ENCODE measurements around the gene PNKD.

PNKD gene

DNA sequence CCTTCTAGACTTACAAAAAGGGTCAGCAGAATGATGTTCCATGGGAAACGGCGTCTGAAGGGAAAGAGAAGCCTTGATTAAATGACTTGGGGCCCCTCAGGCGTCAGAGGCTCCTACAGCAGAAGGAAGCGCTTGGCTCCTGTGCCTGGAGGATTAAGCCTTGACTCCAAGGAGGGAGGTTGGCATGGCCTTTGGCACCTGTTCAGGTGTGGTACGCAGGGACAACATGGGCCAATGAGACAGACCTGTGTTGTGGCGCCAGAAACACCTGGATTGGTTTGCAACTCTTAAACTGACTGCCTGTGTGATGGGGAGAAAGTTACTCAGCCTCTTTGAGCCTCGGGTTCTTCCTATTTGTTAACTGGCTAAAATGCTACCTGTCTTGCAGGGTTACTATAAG is 7.6 kb downstream of the PNKD start:
- DNase-seq, result no peak
- H3K9me3 ChIP-seq, result no peaks in the 10 kb centered on the region
- no peak overlapping the region for H3K4me3 ChIP-seq (ENCODE audit: low read depth, low read length)
- no peaks in the 10 kb centered on the region for H3K27me3 ChIP-seq
- H3K36me3 ChIP-seq, result peaks cover 11% of the 10 kb centered on the region
- no peaks in the 10 kb centered on the region for H3K4me1 ChIP-seq
- TF ChIP-seq, protein P1, sequence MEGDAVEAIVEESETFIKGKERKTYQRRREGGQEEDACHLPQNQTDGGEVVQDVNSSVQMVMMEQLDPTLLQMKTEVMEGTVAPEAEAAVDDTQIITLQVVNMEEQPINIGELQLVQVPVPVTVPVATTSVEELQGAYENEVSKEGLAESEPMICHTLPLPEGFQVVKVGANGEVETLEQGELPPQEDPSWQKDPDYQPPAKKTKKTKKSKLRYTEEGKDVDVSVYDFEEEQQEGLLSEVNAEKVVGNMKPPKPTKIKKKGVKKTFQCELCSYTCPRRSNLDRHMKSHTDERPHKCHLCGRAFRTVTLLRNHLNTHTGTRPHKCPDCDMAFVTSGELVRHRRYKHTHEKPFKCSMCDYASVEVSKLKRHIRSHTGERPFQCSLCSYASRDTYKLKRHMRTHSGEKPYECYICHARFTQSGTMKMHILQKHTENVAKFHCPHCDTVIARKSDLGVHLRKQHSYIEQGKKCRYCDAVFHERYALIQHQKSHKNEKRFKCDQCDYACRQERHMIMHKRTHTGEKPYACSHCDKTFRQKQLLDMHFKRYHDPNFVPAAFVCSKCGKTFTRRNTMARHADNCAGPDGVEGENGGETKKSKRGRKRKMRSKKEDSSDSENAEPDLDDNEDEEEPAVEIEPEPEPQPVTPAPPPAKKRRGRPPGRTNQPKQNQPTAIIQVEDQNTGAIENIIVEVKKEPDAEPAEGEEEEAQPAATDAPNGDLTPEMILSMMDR (IDR thresholded peaks at IDR 0.05; ENCODE audit: low read depth, low read length), result no peak

DNA sequence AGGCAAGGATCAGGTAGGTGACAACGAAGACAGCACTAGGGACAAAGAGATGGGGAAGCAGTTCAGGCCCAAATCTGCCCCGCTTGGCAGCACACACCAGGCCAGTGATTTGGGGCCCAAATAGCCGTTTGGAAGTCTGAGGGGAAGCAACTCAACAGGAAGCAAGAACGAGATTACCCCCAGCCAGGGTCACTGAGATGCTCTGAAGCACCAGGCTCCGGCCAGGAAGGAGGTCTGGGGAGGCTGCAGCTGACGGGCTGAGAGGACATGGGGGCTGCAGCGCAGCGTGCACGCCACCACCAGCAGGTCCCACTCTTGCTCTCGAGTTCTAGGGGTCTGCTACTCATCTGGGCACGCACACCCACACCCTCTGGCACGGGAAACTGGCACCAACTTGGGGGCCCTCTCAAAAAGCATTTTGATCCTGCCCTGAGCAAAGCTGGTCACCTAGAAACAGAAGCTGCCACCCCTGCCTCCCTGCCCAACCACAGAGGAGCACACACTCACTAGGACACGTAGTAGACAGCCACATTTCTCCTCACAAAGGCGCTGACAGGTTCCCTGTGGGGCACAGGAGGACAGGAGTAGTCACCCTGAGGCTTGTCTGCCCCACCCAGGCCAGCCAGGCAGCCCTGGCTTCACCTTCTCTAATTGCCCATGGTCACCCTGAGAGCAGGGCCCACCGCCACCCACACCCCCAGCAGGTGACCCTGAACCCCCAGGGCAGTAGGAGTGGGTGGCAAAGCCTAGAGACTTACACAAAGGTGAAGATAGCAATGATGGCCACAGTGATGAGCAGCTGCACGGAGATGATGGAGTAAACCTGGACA is 8.4 kb downstream of the PNKD start:
- no peaks in the 10 kb centered on the region for H3K4me1 ChIP-seq
- H3K9me3 ChIP-seq, result no peaks in the 10 kb centered on the region
- no peak for DNase-seq
- H3K4me3 ChIP-seq (ENCODE audit: low read depth, low read length), result no peak overlapping the region
- H3K36me3 ChIP-seq, result peaks cover 8% of the 10 kb centered on the region
- TF ChIP-seq, protein P1 (IDR thresholded peaks at IDR 0.05; ENCODE audit: low read depth, low read length), result no peak
- no peaks in the 10 kb centered on the region for H3K27me3 ChIP-seq

DNA sequence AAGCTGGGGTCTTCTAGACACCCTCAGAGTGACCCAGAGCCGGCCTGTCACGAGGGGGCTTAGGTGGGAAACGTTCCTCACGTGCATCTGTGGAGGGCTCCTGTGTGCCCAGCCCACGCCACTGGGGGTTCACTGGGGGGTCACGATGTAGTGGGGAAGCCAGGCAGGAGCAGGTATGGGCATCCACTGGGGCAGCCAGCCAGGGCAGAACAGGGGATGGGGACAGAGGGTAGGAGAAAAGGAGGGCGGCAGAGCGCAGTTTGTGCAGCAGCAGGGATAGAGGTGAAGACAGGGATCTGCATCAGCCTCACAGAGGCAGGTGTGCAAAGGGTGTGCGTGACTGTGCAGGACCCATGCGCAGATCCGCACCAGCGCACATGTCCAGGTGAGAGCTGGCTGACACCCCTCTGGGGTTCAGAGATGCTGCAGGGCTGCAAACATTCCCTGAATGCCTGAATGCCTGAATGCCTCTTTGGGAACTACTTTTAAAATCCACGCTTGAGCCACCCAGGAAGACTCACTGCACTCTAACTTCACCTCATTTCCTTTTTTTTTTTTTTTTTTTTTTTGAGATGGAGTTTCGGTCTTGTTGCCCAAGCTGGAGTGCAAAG is 10.0 kb downstream of the PNKD start:
- DNase-seq, result no peak
- H3K9me3 ChIP-seq, result no peaks in the 10 kb centered on the region
- no peaks in the 10 kb centered on the region for H3K27me3 ChIP-seq
- TF ChIP-seq, protein P1 (IDR thresholded peaks at IDR 0.05; ENCODE audit: low read depth, low read length), result no peak
- H3K4me1 ChIP-seq, result no peaks in the 10 kb centered on the region
- no peak overlapping the region for H3K4me3 ChIP-seq (ENCODE audit: low read depth, low read length)
- H3K36me3 ChIP-seq, result no peaks in the 10 kb centered on the region; the same call in none of the 2 replicates

- Histone ChIP-seq H3K9me3 (no peaks in the 10 kb centered on the region), H3K36me3 (no peaks in the 10 kb centered on the region), H3K4me1 (no peaks in the 10 kb centered on the region), H3K4me3 (ENCODE audit: low read depth, low read length) (no peak overlapping the region), H3K27me3 (no peaks in the 10 kb centered on the region)
- no peak for DNase-seq
- TF ChIP-seq, protein P1 (IDR thresholded peaks at IDR 0.05; ENCODE audit: low read depth, low read length), result no peak
Observed at GRCh38 chr2:218281449-218281848, 11.1 kb downstream of the PNKD start.

- H3K4me1 ChIP-seq, result peaks cover 5% of the 10 kb centered on the region; the same call in 1 of the 2 replicates
- H3K27me3 ChIP-seq, result no peaks in the 10 kb centered on the region
- H3K36me3 ChIP-seq, result no peaks in the 10 kb centered on the region
- no peak overlapping the region for H3K4me3 ChIP-seq (ENCODE audit: low read depth, low read length)
- H3K9me3 ChIP-seq, result no peaks in the 10 kb centered on the region
- DNase-seq, result peak; percentile 45
- TF ChIP-seq, protein P1 (IDR thresholded peaks at IDR 0.05; ENCODE audit: low read depth, low read length), result no peak
Observed at GRCh38 chr2:218282173-218282991, 12.1 kb downstream of the PNKD start.

All from BE2C (cell line).